SK-N-SH (cell line): ENCODE results near the gene CHRM4. TPM values are rescaled to one million over a fixed set of nuclear protein-coding genes. Genes with fewer than 3 reads are reported as not detected.

ENCODE experiments used
- CTCF ChIA-PET: fragments of 300-600, 350-600 bp; formaldehyde crosslinking; extraction: SDS; loops from one replicate; lab custom pipeline; 2021; lab: Yijun Ruan, JAX
- POLR2A ChIA-PET: fragments of 350-600 bp; sonication (Branson Sonifier 250); formaldehyde crosslinking; extraction: SDS; loops from one replicate; lab custom pipeline; 2020; ENCODE audit warnings: antibody characterized with exemption, inconsistent platforms; lab: Yijun Ruan, JAX
- DNase-seq: peaks from one replicate; pipeline ENCODE4 v3.0.0; 2012
- H2AFZ ChIP-seq: fragments of 200-600 bp; sonication (generic); 2 replicates; pipeline ENCODE4 v1.8.1; 2016; ENCODE audit warnings: antibody characterized with exemption, mild to moderate bottlenecking, low read depth
- H3F3A ChIP-seq: fragments of 200-600 bp; sonication (generic); replicated peaks from 2 replicates; pipeline ENCODE3; 2016; ENCODE audit warnings: antibody characterized with exemption, mild to moderate bottlenecking; ENCODE audit not compliant: insufficient read depth
- H3K27ac ChIP-seq, 2 experiments: fragments of 200-500 bp in 1 of 2; fragments of 200-600 bp in 1 of 2; sonication (Bioruptor generic) in 1 of 2; sonication (generic), shearing (Covaris generic) in 1 of 2; 2 replicates each; pipeline versions ENCODE4 v1.5.1 to v1.6.1; 2014 to 2016; ENCODE audit warnings: low read depth in 2 of 2, inconsistent platforms in 1 of 2, low read length in 1 of 2, mild to moderate bottlenecking in 1 of 2, mixed read lengths in 1 of 2
- H3K27me3 ChIP-seq: fragments of 200-600 bp; sonication (generic), shearing (Covaris generic); 2 replicates; pipeline ENCODE4 v1.6.1; 2016; ENCODE audit warnings: mixed run types; ENCODE audit not compliant: insufficient read depth
- H3K36me3 ChIP-seq, 2 experiments: fragments of 200-500 bp in 1 of 2; fragments of 200-600 bp in 1 of 2; sonication (Bioruptor generic) in 1 of 2; sonication (generic) in 1 of 2; replicated peaks in 1 of 2; 2 replicates each; pipeline versions ENCODE3 to v1.5.1; 2014 to 2016; ENCODE audit warnings: low read length in 1 of 2, mild to moderate bottlenecking in 1 of 2; ENCODE audit not compliant: insufficient read depth in 2 of 2, control insufficient read depth in 1 of 2
- H3K4me1 ChIP-seq, 2 experiments: fragments of 200-500 bp in 1 of 2; fragments of 200-600 bp in 1 of 2; sonication (Bioruptor generic) in 1 of 2; sonication (generic), shearing (Covaris generic) in 1 of 2; 2 replicates each; pipeline versions ENCODE4 v1.5.1 to v1.6.1; 2014 to 2016; ENCODE audit warnings: low read depth in 1 of 2, low read length in 1 of 2, mixed run types in 1 of 2; ENCODE audit not compliant: insufficient read depth in 2 of 2, control insufficient read depth in 1 of 2
- H3K4me2 ChIP-seq: fragments of 200-600 bp; sonication (generic), shearing (Covaris generic); 2 replicates; pipeline ENCODE4 v1.6.1; 2017; ENCODE audit warnings: mixed run types
- H3K4me3 ChIP-seq, 2 experiments: fragments of 200-500 bp in 1 of 2; fragments of 200-600 bp in 1 of 2; sonication (Bioruptor generic) in 1 of 2; sonication (generic), shearing (Covaris generic) in 1 of 2; 2 replicates each; pipeline versions ENCODE4 v1.5.1 to v1.8.1; 2014 to 2016; ENCODE audit warnings: low read depth in 2 of 2, inconsistent platforms in 1 of 2, low read length in 1 of 2, mild to moderate bottlenecking in 1 of 2, mixed read lengths in 1 of 2, moderate library complexity in 1 of 2
- H3K79me2 ChIP-seq: fragments of 200-600 bp; sonication (generic); 2 replicates; pipeline ENCODE4 v1.8.1; 2017; ENCODE audit warnings: mild to moderate bottlenecking; ENCODE audit not compliant: insufficient read depth
- H3K9ac ChIP-seq: fragments of 200-600 bp; sonication (generic); 2 replicates; pipeline ENCODE4 v1.6.1; 2017; ENCODE audit warnings: mixed run types
- H3K9me2 ChIP-seq: fragments of 200-600 bp; sonication (generic); 2 replicates; pipeline ENCODE4 v1.6.1; 2017; ENCODE audit warnings: mixed run types
- H3K9me3 ChIP-seq: fragments of 200-600 bp; sonication (generic); 2 replicates; pipeline ENCODE4 v1.6.1; 2017; ENCODE audit warnings: mixed run types, mild to moderate bottlenecking, moderate library complexity
- H4K20me1 ChIP-seq: fragments of 200-600 bp; sonication (generic); 2 replicates; pipeline ENCODE4 v1.6.1; 2017; ENCODE audit warnings: mild to moderate bottlenecking, mixed run types; ENCODE audit not compliant: insufficient read depth
- CHD2 ChIP-seq: fragments of 150-350 bp; IDR thresholded peaks from 2 replicates; pipeline ENCODE4 v1.6.1; 2018; ENCODE audit warnings: low read length; ENCODE audit not compliant: partially characterized antibody
- CTCF ChIP-seq: fragments of 200-600 bp; sonication (generic); IDR thresholded peaks from 2 replicates; pipeline ENCODE4 v1.6.1; 2017; ENCODE audit warnings: antibody characterized with exemption, mild to moderate bottlenecking, moderate library complexity
- ELF1 ChIP-seq: IDR thresholded peaks from 2 replicates; pipeline ENCODE4 v1.4.0; 2012
- EP300 ChIP-seq, 2 experiments: IDR thresholded peaks; 2 replicates each; pipeline versions ENCODE4 v1.4.0 to v1.6.1; 2012; ENCODE audit warnings: borderline replicate concordance in 1 of 2, low read depth in 1 of 2, low read length in 1 of 2
- FOXJ3 ChIP-seq: sonication (generic); formaldehyde crosslinking; IDR thresholded peaks from 2 replicates; pipeline ENCODE4 v1.5.1; 2020; ENCODE audit warnings: mild to moderate bottlenecking, missing genetic modification reagents
- GABPA ChIP-seq: IDR thresholded peaks from 2 replicates; pipeline ENCODE4 v1.4.0; 2012; ENCODE audit warnings: low read depth, mild to moderate bottlenecking
- GATA2 ChIP-seq: sonication (generic); formaldehyde crosslinking; IDR thresholded peaks from 2 replicates; pipeline ENCODE4 v1.5.0; 2020; ENCODE audit warnings: mild to moderate bottlenecking, missing genetic modification reagents
- JUND ChIP-seq: IDR thresholded peaks from 2 replicates; pipeline ENCODE4 v1.4.0; 2012
- MAX ChIP-seq: IDR thresholded peaks from 2 replicates; pipeline ENCODE4 v1.4.0; 2012; ENCODE audit warnings: low read depth
- MXI1 ChIP-seq: IDR thresholded peaks from 2 replicates; pipeline ENCODE4 v1.6.1; 2012; ENCODE audit warnings: mild to moderate bottlenecking, low read depth, low read length, improper control_type of control experiment
- PBX3 ChIP-seq: IDR thresholded peaks from 2 replicates; pipeline ENCODE4; 2012
- RAD21 ChIP-seq: IDR thresholded peaks from 2 replicates; pipeline ENCODE4 v1.6.1; 2012; ENCODE audit warnings: mild to moderate bottlenecking, low read length
- RFX5 ChIP-seq: IDR thresholded peaks from 2 replicates; pipeline ENCODE4 v1.6.1; 2012; ENCODE audit warnings: mild to moderate bottlenecking, improper control_type of control experiment, low read length
- RXRA ChIP-seq: IDR thresholded peaks from 2 replicates; pipeline ENCODE4 v1.4.0; 2012; ENCODE audit warnings: low read depth, mild to moderate bottlenecking, borderline replicate concordance
- SMC3 ChIP-seq: IDR thresholded peaks from 2 replicates; pipeline ENCODE4 v1.6.1; 2012; ENCODE audit warnings: low read depth, low read length, improper control_type of control experiment
- USF2 ChIP-seq: fragments of 150-350 bp; IDR thresholded peaks from 2 replicates; pipeline ENCODE4 v1.6.1; 2017; ENCODE audit warnings: antibody characterized with exemption, low read length, low read depth, borderline replicate concordance
- YY1 ChIP-seq: IDR thresholded peaks from 2 replicates; pipeline ENCODE4 v1.4.0; 2012; ENCODE audit warnings: low read depth, mild to moderate bottlenecking
- ZBTB33 ChIP-seq: IDR thresholded peaks from 2 replicates; pipeline ENCODE4 v1.4.0; 2012; ENCODE audit warnings: low read depth, borderline replicate concordance
- WGBS: methylation state at CpG from one replicate; pipeline ENCODE4 v1.1.6; 2017; ENCODE audit warnings: low lambda C conversion rate; 5-methylcytosine and 5-hydroxymethylcytosine counted together
- polyA plus RNA-seq, 3 experiments: library from polyadenylated mRNA; depleted of rRNA; stranded (reverse); fragments of >200 nt; gene quantifications; 2 replicates each; pipeline ENCODE4 v1.2.3, GENCODE V29; 2012

CHRM4 gene
- polyA plus RNA-seq, 1 of the 3 experiments (the other 2 are of a cell fraction), result 0.26 TPM

GRCh38 chr11:46341454-46341853 lies 50.1 kb downstream of the CHRM4 start:
- no peaks in the 10 kb centered on the region for H4K20me1 ChIP-seq

More at GRCh38 chr11:46341454-46341853, 50.1 kb downstream of the CHRM4 start:
- H3K4me3 ChIP-seq, result no peak overlapping the region
- H3K36me3 ChIP-seq, result no peaks in the 10 kb centered on the region
- no peaks in the 10 kb centered on the region for H3F3A ChIP-seq
- H3K27ac ChIP-seq, result no peak overlapping the region
- 88% methylated on average over 3 of the region's 3 CpGs for WGBS
- no peak for DNase-seq
- no peak for TF ChIP-seq CTCF
- no peak for TF ChIP-seq GATA2
- no peak for TF ChIP-seq RFX5
- no peak for TF ChIP-seq FOXJ3 (CRISPR knock-in tag)
- TF ChIP-seq USF2, result no peak
- no peak for TF ChIP-seq ZBTB33
- TF ChIP-seq JUND, result no peak
- no peak for TF ChIP-seq MAX
- no peak for TF ChIP-seq ELF1
- TF ChIP-seq RXRA, result no peak
- no peak for TF ChIP-seq SMC3
- no peak for TF ChIP-seq PBX3
- TF ChIP-seq GABPA, result no peak
- no peak for TF ChIP-seq YY1
- TF ChIP-seq RAD21, result no peak
- no peak for TF ChIP-seq CHD2
- no peak for TF ChIP-seq MXI1
- no peak for TF ChIP-seq EP300 (IDR thresholded peaks at IDR 0.05; ENCODE audit: borderline replicate concordance in 1 of 2, low read depth in 1 of 2, low read length in 1 of 2)
- ChIA-PET CTCF (interaction anchor here (1.2 to 17.7 kb wide), 5 partner anchors 11 to 102 kb away, joined by 3 to 423 read pairs (median 7); no protein-coding TSS in a partner anchor), POLR2A (no interaction called here)
- H2AFZ ChIP-seq, result no peak overlapping the region
- H3K79me2 ChIP-seq, result no peaks in the 10 kb centered on the region
- H3K9ac ChIP-seq, result no peak overlapping the region
- H3K4me1 ChIP-seq, result peaks cover 9 to 13% of the 10 kb centered on the region in 2 experiments; a peak in 3 of 4 replicates
- H3K9me2 ChIP-seq, result no peaks in the 10 kb centered on the region
- no peaks in the 10 kb centered on the region for H3K9me3 ChIP-seq
- no peaks in the 10 kb centered on the region for H3K27me3 ChIP-seq
- no peak overlapping the region for H3K4me2 ChIP-seq
